Gastroesophageal sphincter (tissue), 4 donors: ENCODE results near the gene HECTD4. TPM values are rescaled to one million over a fixed set of nuclear protein-coding genes. Genes with fewer than 3 reads are reported as not detected.

ENCODE experiments used
- ATAC-seq: fragments of 150-250 bp; one replicate; pipeline ENCODE4 v1.9.1; 2016; ENCODE audit warnings: mild to moderate bottlenecking, moderate library complexity
- H3K27ac ChIP-seq, 4 donors: fragments of 200-600 bp; sonication (generic) in 3 of 4; 1 replicate in 3 of 4; 2 replicates in 1 of 4; pipeline ENCODE4 v1.5.1; 2016 to 2019
- H3K27me3 ChIP-seq: fragments of 200-600 bp; sonication (generic); one replicate; pipeline ENCODE4 v1.5.1; 2019
- H3K36me3 ChIP-seq, 2 donors: fragments of 200-600 bp; sonication (generic); one replicate each; pipeline ENCODE4 v1.5.1; 2019; ENCODE audit warnings: control low read depth in 1 of 2
- H3K4me1 ChIP-seq, 3 donors: fragments of 200-600 bp; sonication (generic); 1 replicate in 2 of 3; 2 replicates in 1 of 3; pipeline ENCODE4 v1.5.1; 2016 to 2019; ENCODE audit warnings: control low read depth in 2 of 3
- H3K4me3 ChIP-seq, 2 donors: fragments of 200-600 bp; sonication (generic); one replicate each; pipeline ENCODE4 v1.5.1; 2019; ENCODE audit warnings: mild to moderate bottlenecking in 1 of 2, moderate library complexity in 1 of 2
- H3K9me3 ChIP-seq, 3 donors: fragments of 200-600 bp; sonication (generic); one replicate each; pipeline ENCODE4 v1.5.1; 2017 to 2019; ENCODE audit warnings: control low read depth in 2 of 3
- EP300 ChIP-seq: sonication (generic); formaldehyde crosslinking; IDR thresholded peaks from one replicate; pipeline ENCODE4 v1.6.1; 2017; ENCODE audit warnings: antibody characterized with exemption, mild to moderate bottlenecking
- POLR2A ChIP-seq, 2 donors: fragments of 450-650 bp; IDR thresholded peaks; one replicate each; pipeline ENCODE4 v1.6.1; 2017; ENCODE audit warnings: antibody characterized with exemption in 2 of 2, mild to moderate bottlenecking in 2 of 2, moderate library complexity in 1 of 2
- POLR2AphosphoS5 ChIP-seq: sonication (generic); formaldehyde crosslinking; IDR thresholded peaks from one replicate; pipeline ENCODE4 v1.6.1; 2017; ENCODE audit warnings: antibody characterized with exemption
- WGBS, 2 donors: methylation state at CpG; one replicate each; pipeline ENCODE4 v1.1.5; 2018; ENCODE audit warnings: low coverage in 1 of 2; 5-methylcytosine and 5-hydroxymethylcytosine counted together
- total RNA-seq, 4 donors: library from RNA; depleted of rRNA; stranded (reverse); fragments of >200 nt; gene quantifications; one replicate each; pipeline ENCODE4 v1.1.0, GENCODE V29; 2016
- TF ChIP-seq, protein P1 (sequence below), 4 experiments: fragments of 200-600 bp in 2 of 4; fragments of 450-650 bp in 2 of 4; sonication (generic) in 1 of 4; IDR thresholded peaks; one replicate each; pipeline ENCODE4 v1.5.1; 2017 to 2019; ENCODE audit warnings: antibody characterized with exemption in 4 of 4, mild to moderate bottlenecking in 2 of 4, moderate library complexity in 2 of 4

Gene HECTD4
- total RNA-seq, 4 donors from 2014 or later: 23.1 to 56.8 (median 42.3) TPM

DNA sequence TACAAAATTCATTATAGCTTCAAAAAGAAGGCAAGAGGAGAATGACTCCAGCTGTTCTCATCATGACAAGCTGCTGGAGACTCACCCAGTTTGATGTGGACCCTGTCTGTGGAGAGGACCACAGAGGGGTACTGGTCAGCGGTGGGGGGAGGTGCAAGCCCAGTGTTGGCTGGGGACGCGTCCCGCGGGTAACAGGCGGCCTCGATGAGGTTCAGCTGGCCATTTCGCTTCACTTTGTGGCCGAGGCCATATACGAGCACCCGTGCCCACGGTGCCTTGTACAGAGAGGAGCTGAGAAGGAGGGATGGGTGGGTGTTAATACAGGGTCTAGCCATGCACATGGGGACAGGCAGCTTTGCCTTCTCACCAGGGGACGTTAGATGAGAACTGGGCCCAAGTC is 189.8 kb downstream of the HECTD4 start:
- Histone ChIP-seq H3K4me1 (peaks cover 0 to 18% (median 0%) of the 10 kb centered on the region in 3 donors), H3K9me3 (no peaks in the 10 kb centered on the region), H3K36me3 (peaks cover 0 to 98% of the 10 kb centered on the region in 2 donors), H3K27ac (peak overlapping the region in 2 of 4 donors; percentile 34 to 57), H3K4me3 (no peak overlapping the region), H3K27me3 (no peaks in the 10 kb centered on the region)
- 89 to 100% methylated on average over 1 to 3 of the region's 13 CpGs for WGBS, 2 donors
- TF ChIP-seq POLR2AphosphoS5: no peak
- no peak for TF ChIP-seq POLR2A (IDR thresholded peaks at IDR 0.05)
- no peak for TF ChIP-seq EP300
- TF ChIP-seq, protein P1, sequence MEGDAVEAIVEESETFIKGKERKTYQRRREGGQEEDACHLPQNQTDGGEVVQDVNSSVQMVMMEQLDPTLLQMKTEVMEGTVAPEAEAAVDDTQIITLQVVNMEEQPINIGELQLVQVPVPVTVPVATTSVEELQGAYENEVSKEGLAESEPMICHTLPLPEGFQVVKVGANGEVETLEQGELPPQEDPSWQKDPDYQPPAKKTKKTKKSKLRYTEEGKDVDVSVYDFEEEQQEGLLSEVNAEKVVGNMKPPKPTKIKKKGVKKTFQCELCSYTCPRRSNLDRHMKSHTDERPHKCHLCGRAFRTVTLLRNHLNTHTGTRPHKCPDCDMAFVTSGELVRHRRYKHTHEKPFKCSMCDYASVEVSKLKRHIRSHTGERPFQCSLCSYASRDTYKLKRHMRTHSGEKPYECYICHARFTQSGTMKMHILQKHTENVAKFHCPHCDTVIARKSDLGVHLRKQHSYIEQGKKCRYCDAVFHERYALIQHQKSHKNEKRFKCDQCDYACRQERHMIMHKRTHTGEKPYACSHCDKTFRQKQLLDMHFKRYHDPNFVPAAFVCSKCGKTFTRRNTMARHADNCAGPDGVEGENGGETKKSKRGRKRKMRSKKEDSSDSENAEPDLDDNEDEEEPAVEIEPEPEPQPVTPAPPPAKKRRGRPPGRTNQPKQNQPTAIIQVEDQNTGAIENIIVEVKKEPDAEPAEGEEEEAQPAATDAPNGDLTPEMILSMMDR (IDR thresholded peaks at IDR 0.05): no peak
- no peak for ATAC-seq

DNA sequence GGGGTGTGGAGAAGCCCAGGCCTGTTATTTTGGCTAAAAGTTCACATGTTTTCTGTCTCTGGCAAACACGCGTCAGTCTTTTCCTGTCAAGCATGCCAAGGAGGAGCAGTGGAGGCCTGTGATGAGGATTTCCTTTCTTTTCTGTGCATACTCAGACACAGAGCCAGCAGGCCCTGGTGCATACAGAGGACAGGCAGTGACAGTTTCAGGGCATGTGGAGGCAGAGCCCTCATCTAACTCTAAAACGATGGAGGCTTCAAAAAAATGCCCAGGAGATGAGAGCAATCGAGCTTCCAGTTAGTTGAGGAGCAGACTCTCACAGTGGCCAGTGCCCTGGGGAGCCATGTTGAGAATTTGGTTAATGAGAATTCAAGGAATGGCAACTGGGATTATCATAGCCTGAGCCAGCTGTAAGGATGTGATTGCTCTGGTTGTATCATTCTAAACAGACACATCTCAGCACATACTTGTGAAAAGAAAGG is 190.3 kb downstream of the HECTD4 start:
- TF ChIP-seq POLR2A (IDR thresholded peaks at IDR 0.05) (no peak), EP300 (no peak), POLR2AphosphoS5 (no peak)
- TF ChIP-seq, protein P1 (IDR thresholded peaks at IDR 0.05): no peak
- peaks cover 0 to 18% (median 0%) of the 10 kb centered on the region in 3 donors for H3K4me1 ChIP-seq
- ATAC-seq: no peak
- 56 to 63% methylated on average over 3 to 4 of the region's 4 CpGs for WGBS, 2 donors
- H3K9me3 ChIP-seq: no peaks in the 10 kb centered on the region
- no peak overlapping the region for H3K4me3 ChIP-seq
- H3K27me3 ChIP-seq: no peaks in the 10 kb centered on the region
- peaks cover 0 to 98% of the 10 kb centered on the region in 2 donors for H3K36me3 ChIP-seq
- peak overlapping the region in 3 of 4 donors; percentile 34 to 57 (median 57) for H3K27ac ChIP-seq

DNA sequence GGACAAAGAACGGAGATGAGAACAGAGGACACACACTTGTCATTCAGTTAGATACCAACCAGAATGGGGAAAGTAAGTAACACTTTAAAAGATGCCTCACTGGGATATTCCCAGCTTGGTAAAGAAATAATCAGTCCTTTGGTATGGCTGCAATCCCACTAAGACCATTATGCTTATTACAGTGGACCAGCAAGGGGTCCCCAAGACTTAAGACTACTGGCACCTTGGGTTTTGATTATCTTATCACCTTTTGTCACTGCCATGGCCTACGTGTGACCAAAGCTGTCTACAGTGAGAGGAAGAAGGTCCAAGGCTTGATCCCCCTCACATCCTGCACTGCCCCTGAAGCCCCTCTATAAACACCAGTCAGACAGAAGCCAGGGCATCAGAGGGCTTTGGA is 191.0 kb downstream of the HECTD4 start:
- Histone ChIP-seq H3K4me3 (no peak overlapping the region), H3K4me1 (peaks cover 0 to 18% (median 0%) of the 10 kb centered on the region in 3 donors), H3K27me3 (no peaks in the 10 kb centered on the region), H3K9me3 (no peaks in the 10 kb centered on the region), H3K27ac (peak overlapping the region in 3 of 4 donors; percentile 49 to 57 (median 54)), H3K36me3 (peaks cover 0 to 97% of the 10 kb centered on the region in 2 donors)
- no peak for ATAC-seq
- TF ChIP-seq EP300 (no peak), POLR2AphosphoS5 (no peak), POLR2A (IDR thresholded peaks at IDR 0.05) (no peak)
- TF ChIP-seq, protein P1 (IDR thresholded peaks at IDR 0.05): no peak
- WGBS, 2 donors: 67% methylated on average over 2 of the region's 2 CpGs; no CpG with 5 or more reads in 1 of the 2 donors

DNA sequence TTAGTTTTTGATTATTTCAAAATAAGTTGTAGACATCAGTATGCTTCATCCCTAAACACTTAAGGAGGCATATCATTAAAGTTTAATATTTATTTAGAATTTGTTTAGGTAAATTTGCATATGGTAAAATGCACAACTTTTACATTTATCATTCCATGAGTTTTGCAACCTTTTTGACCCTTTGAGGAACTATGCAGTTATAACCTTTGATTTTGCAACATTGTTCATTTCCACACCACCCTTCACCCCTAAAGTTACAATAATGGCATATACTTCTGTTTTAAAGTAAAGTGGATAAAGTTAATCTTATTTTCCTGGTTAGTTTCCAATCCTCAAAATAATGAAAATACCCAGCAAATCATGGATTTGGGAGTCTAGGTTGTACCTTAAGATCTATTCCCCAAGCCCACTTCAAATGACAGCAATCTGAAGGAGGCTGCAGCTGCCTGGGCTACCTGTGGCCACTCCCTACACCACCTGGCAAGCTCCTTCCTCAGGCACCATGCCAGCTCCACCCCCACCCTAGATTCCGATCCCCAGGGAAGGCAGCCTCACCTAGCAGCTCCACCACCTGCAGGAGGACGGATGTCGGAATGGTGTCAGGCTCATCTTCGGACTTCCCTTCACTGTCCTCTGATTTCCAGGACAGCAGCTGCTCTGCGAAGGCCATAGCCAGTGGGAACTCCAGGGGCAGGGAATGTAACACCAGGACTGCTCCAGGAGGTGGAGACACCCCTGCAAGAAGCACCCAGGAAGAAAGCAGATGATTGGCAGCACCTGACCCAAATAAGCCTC is 191.8 kb downstream of the HECTD4 start:
- Histone ChIP-seq H3K4me1 (peaks cover 0 to 25% (median 0%) of the 10 kb centered on the region in 3 donors), H3K9me3 (no peaks in the 10 kb centered on the region), H3K27me3 (no peaks in the 10 kb centered on the region), H3K27ac (peak overlapping the region in 2 of 4 donors; percentile 49 to 57), H3K4me3 (no peak overlapping the region), H3K36me3 (peaks cover 0 to 91% of the 10 kb centered on the region in 2 donors)
- no peak for ATAC-seq
- no peak for TF ChIP-seq POLR2A (IDR thresholded peaks at IDR 0.05)
- TF ChIP-seq POLR2AphosphoS5: no peak
- TF ChIP-seq, protein P1 (IDR thresholded peaks at IDR 0.05): no peak
- no peak for TF ChIP-seq EP300
- no CpG with 5 or more reads among the region's 5 CpGs for WGBS, 2 donors
